GM13976 (cell line): ENCODE measurements around the gene ESR1.
"Not testable (repeated sequence)": the region's sequence is repeated elsewhere in the genome, so short reads cannot be mapped to it uniquely, and the experiment has no call there.

Experiments used
- DNase-seq: peaks from one replicate; pipeline ENCODE4 v3.0.0; 2012; ENCODE audit warnings: low spot score
- CTCF ChIP-seq: IDR thresholded peaks from 2 replicates; pipeline ENCODE4 v1.5.1; 2012; ENCODE audit warnings: borderline replicate concordance, mild to moderate bottlenecking; ENCODE audit not compliant: insufficient read depth; ENCODE audit errors: extremely low read depth, missing control alignments, control extremely low read depth
- in situ Hi-C: fragments of 300-500 bp; cut with MboI; formaldehyde crosslinking; loops from one replicate; pipeline ENCODE4 v1.12.0; 2022; ENCODE audit warnings: low sequenced_read_pairs, mixed read lengths, inconsistent platforms; ENCODE audit not compliant: unreplicated experiment

ESR1 gene

GRCh38 chr6:151858294-151858693 is 50.8 kb downstream of the ESR1 start:
- in situ Hi-C loops, result no loop called here
- DNase-seq, result no peak
- no peak for TF ChIP-seq CTCF

DNA sequence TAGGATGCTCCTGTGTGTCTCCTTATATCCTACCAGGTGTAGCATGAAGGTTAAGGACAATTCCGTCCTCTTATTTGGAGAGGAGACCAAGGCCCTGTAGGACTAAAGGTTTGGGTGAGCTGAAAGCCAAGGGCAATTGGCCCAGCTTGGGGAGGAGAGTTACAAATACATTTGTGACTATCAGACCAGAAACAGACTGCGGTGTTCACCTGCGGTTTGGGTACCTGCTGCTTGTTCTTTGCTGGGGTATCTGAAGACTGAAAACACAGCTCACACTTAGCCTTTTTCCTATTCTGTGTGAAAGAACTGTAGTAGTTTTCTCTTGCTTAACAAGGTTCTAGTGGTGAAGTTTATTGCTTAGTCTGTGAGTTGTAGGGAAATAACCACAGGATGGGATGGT is 55.0 kb downstream of the ESR1 start:
- TF ChIP-seq CTCF, result no peak
- in situ Hi-C loops, result no loop called here
- no peak for DNase-seq

GRCh38 chr6:151867361-151867869 is 59.9 kb downstream of the ESR1 start:
- DNase-seq, in situ Hi-C loops: not testable (repeated sequence)

- no peak for DNase-seq
- in situ Hi-C loops, result no loop called here
These were observed 61.9 kb downstream of the ESR1 start for GRCh38 chr6:151869345-151869744.

DNA sequence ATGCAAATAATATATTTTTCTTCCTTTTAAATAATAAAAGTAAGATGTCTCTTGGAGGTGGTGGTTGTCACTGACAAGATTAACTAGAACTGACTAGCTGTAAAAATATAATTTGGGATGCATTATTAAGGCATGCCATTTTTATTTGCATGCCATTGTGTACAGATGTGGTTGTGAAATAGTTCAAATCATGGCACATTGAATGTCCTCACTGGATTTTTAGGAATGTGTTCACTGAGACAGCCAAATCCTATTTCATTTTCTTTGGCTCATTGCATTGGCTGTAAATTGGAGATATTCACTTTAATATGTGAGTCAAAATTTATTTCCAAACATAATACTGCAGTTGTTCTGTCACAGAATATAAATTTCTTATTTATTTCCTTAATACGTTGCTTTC is 62.3 kb downstream of the ESR1 start:
- TF ChIP-seq CTCF, result no peak
- DNase-seq, result no peak
- in situ Hi-C loops, result no loop called here

More at GRCh38 chr6:151869345-151869744, 61.9 kb downstream of the ESR1 start:
- TF ChIP-seq CTCF, result no peak

DNA sequence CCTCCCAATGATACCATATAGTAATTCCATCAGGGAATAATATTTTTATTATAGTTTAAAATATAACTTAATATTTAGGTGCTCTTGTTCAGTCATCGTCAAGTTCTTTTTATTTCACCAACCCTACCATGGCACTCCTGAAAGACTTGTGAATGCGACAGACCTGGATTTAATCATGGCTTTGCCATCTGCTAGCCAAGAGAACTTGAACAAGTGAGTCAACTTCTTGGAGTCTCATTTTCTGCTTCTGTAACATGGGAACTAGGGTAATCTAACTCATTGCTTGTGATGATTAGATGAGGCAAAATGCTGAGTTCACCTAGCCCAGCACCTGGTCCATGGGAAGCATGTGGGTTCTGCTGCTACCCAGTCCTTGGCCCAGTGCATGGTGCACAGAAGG is 62.9 kb downstream of the ESR1 start:
- no peak for TF ChIP-seq CTCF
- in situ Hi-C loops, result no loop called here
- no peak for DNase-seq

DNA sequence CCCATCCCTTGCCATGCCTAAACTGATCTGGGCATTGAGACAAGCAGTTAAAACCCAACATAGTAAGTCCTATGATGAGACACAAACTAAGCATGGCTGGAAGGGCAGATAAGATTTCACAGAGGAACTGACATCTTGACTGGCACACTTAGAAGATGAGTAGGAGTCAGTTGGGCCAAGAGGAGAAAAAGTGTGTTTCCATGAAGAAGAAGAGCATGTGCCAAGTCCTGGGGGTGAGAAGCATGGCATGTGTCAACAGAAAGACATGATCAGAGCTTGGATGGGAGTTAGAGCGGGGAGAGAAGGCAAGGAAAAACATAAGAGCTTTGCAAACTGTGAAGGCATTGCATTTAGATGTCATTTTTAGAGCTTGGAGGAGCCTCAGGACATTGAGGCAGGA is 68.0 kb downstream of the ESR1 start:
- in situ Hi-C loops, result no loop called here
- DNase-seq, result no peak
- TF ChIP-seq CTCF, result no peak
